K562 (cell line): ENCODE results near the gene DCAF17.

ENCODE experiments used
- CEBPZ ChIP-seq: fragments of 150-350 bp; IDR thresholded peaks from 2 replicates; pipeline ENCODE4 v1.6.1; 2014; ENCODE audit warnings: low read depth, mild to moderate bottlenecking, low read length, borderline replicate concordance
- KAT2B ChIP-seq: IDR thresholded peaks from one replicate; pipeline ENCODE4 v1.6.1; 2012; ENCODE audit warnings: low read depth, mild to moderate bottlenecking, control low read depth, inconsistent platforms, low read length, moderate library complexity
- POLR2AphosphoS5 ChIP-seq: IDR thresholded peaks from 2 replicates; pipeline ENCODE4 v1.6.1; 2011; ENCODE audit warnings: mild to moderate bottlenecking, low read depth, low read length, moderate library complexity; ENCODE audit not compliant: control insufficient read depth, insufficient read depth
- SIN3A ChIP-seq, 2 experiments: fragments of 150-350 bp in 1 of 2; IDR thresholded peaks; 2 replicates each; pipeline ENCODE4 v1.6.1; 2011 to 2016; ENCODE audit warnings: borderline replicate concordance in 2 of 2, low read depth in 2 of 2, low read length in 2 of 2, mild to moderate bottlenecking in 2 of 2, moderate library complexity in 2 of 2; ENCODE audit not compliant: control insufficient read depth in 1 of 2
- ZBTB7A ChIP-seq: IDR thresholded peaks from 2 replicates; pipeline ENCODE4 v1.6.1; 2011; ENCODE audit warnings: low read depth, mild to moderate bottlenecking, low read length, moderate library complexity, borderline replicate concordance; ENCODE audit not compliant: control insufficient read depth
- ZNF699 ChIP-seq: fragments of 250-450 bp; sonication (Bioruptor Pico); IDR thresholded peaks from 2 replicates; pipeline ENCODE4 v1.8.0; 2021; ENCODE audit warnings: mild to moderate bottlenecking, moderate library complexity; ENCODE audit not compliant: insufficient replicate concordance
- TF ChIP-seq, protein P1 (sequence below), 3 experiments: IDR thresholded peaks in 2 of 3; conservative IDR thresholded peaks in 1 of 3; 2 replicates each; pipeline ENCODE4 v1.5.1; 2011 to 2012; ENCODE audit warnings: low read length in 3 of 3, mild to moderate bottlenecking in 3 of 3, control low read depth in 2 of 3, improper control_type of control experiment in 1 of 3, inconsistent platforms in 1 of 3, low read depth in 1 of 3, mixed read lengths in 1 of 3, moderate library complexity in 1 of 3; ENCODE audit not compliant: insufficient read depth in 2 of 3
- TF ChIP-seq, protein P2 (sequence below): fragments of 450-650 bp; formaldehyde crosslinking; IDR thresholded peaks from 2 replicates; pipeline ENCODE4 v1.4.0; 2020; ENCODE audit warnings: mild to moderate bottlenecking, moderate library complexity

DNA sequence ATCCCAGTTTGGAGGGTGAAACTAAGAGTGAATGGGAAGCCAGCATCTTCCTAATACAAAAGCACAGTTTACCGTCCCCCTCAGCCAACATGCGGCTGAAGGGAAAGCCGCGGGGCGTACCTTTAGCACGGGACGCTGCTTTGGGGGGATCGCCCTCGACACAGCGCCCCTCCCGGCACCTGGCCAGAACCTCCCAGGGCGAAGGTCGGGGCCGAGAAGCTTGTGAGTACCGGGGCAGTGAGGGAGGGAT, 338 bp upstream of the DCAF17 start, which contains the start of gene METTL8:
- TF ChIP-seq SIN3A (IDR thresholded peaks at IDR 0.05; ENCODE audit: borderline replicate concordance in 2 of 2, control insufficient read depth in 1 of 2, low read depth in 2 of 2, low read length in 2 of 2) (no peak), ZNF699 (no peak), KAT2B (no peak), CEBPZ (no peak), POLR2AphosphoS5 (peak; percentile 70), ZBTB7A (peak; percentile 95)
- TF ChIP-seq, protein P1, sequence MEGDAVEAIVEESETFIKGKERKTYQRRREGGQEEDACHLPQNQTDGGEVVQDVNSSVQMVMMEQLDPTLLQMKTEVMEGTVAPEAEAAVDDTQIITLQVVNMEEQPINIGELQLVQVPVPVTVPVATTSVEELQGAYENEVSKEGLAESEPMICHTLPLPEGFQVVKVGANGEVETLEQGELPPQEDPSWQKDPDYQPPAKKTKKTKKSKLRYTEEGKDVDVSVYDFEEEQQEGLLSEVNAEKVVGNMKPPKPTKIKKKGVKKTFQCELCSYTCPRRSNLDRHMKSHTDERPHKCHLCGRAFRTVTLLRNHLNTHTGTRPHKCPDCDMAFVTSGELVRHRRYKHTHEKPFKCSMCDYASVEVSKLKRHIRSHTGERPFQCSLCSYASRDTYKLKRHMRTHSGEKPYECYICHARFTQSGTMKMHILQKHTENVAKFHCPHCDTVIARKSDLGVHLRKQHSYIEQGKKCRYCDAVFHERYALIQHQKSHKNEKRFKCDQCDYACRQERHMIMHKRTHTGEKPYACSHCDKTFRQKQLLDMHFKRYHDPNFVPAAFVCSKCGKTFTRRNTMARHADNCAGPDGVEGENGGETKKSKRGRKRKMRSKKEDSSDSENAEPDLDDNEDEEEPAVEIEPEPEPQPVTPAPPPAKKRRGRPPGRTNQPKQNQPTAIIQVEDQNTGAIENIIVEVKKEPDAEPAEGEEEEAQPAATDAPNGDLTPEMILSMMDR (IDR thresholded peaks at IDR 0.05 in 2 of 3, conservative IDR thresholded peaks at IDR 0.05 in 1 of 3; ENCODE audit: insufficient read depth in 2 of 3, low read depth in 1 of 3, low read length in 3 of 3), result peak; percentile 92 to 93 (median 92)
- TF ChIP-seq, protein P2, sequence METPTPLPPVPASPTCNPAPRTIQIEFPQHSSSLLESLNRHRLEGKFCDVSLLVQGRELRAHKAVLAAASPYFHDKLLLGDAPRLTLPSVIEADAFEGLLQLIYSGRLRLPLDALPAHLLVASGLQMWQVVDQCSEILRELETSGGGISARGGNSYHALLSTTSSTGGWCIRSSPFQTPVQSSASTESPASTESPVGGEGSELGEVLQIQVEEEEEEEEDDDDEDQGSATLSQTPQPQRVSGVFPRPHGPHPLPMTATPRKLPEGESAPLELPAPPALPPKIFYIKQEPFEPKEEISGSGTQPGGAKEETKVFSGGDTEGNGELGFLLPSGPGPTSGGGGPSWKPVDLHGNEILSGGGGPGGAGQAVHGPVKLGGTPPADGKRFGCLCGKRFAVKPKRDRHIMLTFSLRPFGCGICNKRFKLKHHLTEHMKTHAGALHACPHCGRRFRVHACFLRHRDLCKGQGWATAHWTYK (CRISPR knock-in tag), result no peak
